NCI-H345 treated with DMSO at 0.1 percent for 48 hours (cell line): ENCODE measurements around the gene GTF2H3.
"Not testable (repeated sequence)": the region's sequence is repeated elsewhere in the genome, so short reads cannot be mapped to it uniquely, and the experiment has no call there.

Experiments used
- DNase-seq: peaks from one replicate; lab custom pipeline; 2025; ENCODE audit not compliant: unreplicated experiment; lab: John Stamatoyannopoulos, UW

Gene GTF2H3

GRCh38 chr12:123633379-123634141, at the start of gene GTF2H3, which contains the start of gene EIF2B1:
Gene GTF2H3 (plus strand): TSS chr12:123633829. CDS start chr12:123633860, 31 bp downstream.
Gene EIF2B1 (minus strand): TSS chr12:123633686. CDS start chr12:123633557, 129 bp downstream.
- peak; percentile 90 for DNase-seq

- DNase-seq: no peak
These were observed 41.7 kb upstream of the GTF2H3 start for GRCh38 chr12:123591702-123592481.

- DNase-seq: no peak
These were observed 37.9 kb upstream of the GTF2H3 start for GRCh38 chr12:123595729-123596128.

GRCh38 chr12:123597100-123597499, 36.5 kb upstream of the GTF2H3 start:
- DNase-seq: no peak

- DNase-seq: no peak
These were observed 35.1 kb upstream of the GTF2H3 start for GRCh38 chr12:123598522-123598921.

- DNase-seq: no peak
These were observed 34.3 kb upstream of the GTF2H3 start for GRCh38 chr12:123599310-123599709.

GRCh38 chr12:123599721-123600120, 33.9 kb upstream of the GTF2H3 start:
- DNase-seq: no peak

- peak; percentile 62 for DNase-seq
These were observed 31.8 kb upstream of the GTF2H3 start, which contains the start of gene DDX55 for GRCh38 chr12:123601602-123602489. Gene DDX55 (plus strand): TSS chr12:123602099. CDS start chr12:123602149, 50 bp downstream.

GRCh38 chr12:123602651-123603195, 30.9 kb upstream of the GTF2H3 start:
- DNase-seq: no peak

GRCh38 chr12:123603495-123603894, 30.1 kb upstream of the GTF2H3 start:
- DNase-seq: not testable (repeated sequence)

- DNase-seq: no peak
These were observed 25.9 kb upstream of the GTF2H3 start for GRCh38 chr12:123607756-123608155.

- DNase-seq: no peak
These were observed 25.4 kb upstream of the GTF2H3 start for GRCh38 chr12:123608182-123608581.

- DNase-seq: no peak
These were observed 19.5 kb upstream of the GTF2H3 start for GRCh38 chr12:123614110-123614509.

GRCh38 chr12:123614531-123614930, 19.1 kb upstream of the GTF2H3 start:
- no peak for DNase-seq

- DNase-seq: no peak
These were observed 16.5 kb upstream of the GTF2H3 start for GRCh38 chr12:123617144-123617543.

- DNase-seq: no peak
These were observed 16.0 kb upstream of the GTF2H3 start for GRCh38 chr12:123617580-123617979.

GRCh38 chr12:123621101-123621500, 12.5 kb upstream of the GTF2H3 start:
- no peak for DNase-seq

GRCh38 chr12:123621619-123622530, 11.8 kb upstream of the GTF2H3 start:
- DNase-seq: no peak

GRCh38 chr12:123634142-123634561, 523 bp downstream of the GTF2H3 start:
- no peak for DNase-seq

GRCh38 chr12:123643911-123644310, 10.3 kb downstream of the GTF2H3 start:
- no peak for DNase-seq
